HG02759 (cell line): ENCODE measurements around the gene ANKRD30A.
"Not testable (repeated sequence)": the region's sequence is repeated elsewhere in the genome, so short reads cannot be mapped to it uniquely, and the experiment has no call there.

Source experiments
- ATAC-seq: cut with Tn5 transposase; IDR thresholded peaks from one replicate; pipeline ENCODE4 v1.9.1; 2021; ENCODE audit warnings: mild to moderate bottlenecking, moderate library complexity; ENCODE audit not compliant: unreplicated experiment

The ANKRD30A gene

DNA sequence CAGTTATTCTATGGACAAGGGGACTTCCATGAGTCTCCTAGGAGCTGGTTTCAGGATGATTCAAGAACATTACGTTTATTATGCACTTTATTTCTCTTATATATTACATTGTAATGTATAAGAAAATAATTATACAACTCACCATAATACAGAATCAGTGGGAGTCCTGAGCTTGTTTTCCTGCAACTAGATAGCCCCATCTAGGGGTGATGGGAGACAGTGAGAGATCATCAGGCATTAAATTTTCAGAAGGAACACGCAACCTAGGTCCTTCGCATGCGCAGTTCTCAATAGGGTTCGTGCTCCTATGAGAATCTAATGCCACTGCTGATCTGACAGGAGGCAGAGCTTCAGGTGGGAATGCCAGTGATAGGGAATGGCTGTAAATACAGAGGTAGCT, 137.9 kb downstream of the ANKRD30A start:
- no peak for ATAC-seq

DNA sequence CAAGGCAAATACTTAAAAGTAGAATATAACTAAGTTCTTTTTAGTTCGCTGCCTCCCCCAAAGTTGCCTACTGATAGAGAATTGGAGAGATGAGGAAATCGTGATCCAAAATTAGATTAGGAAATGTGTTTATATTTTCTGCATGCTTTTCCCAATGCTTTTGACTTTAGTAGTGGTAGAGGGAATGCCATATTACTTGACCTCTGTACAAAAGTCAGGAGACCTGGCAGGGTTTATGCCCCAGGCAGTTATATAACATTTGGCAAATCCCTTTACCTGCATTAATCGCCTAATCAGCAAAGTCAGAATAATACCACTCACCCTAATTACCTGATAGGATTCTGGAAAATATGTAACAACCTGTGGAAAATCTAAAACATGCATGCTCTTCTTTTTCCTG, 142.9 kb downstream of the ANKRD30A start:
- no peak for ATAC-seq

DNA sequence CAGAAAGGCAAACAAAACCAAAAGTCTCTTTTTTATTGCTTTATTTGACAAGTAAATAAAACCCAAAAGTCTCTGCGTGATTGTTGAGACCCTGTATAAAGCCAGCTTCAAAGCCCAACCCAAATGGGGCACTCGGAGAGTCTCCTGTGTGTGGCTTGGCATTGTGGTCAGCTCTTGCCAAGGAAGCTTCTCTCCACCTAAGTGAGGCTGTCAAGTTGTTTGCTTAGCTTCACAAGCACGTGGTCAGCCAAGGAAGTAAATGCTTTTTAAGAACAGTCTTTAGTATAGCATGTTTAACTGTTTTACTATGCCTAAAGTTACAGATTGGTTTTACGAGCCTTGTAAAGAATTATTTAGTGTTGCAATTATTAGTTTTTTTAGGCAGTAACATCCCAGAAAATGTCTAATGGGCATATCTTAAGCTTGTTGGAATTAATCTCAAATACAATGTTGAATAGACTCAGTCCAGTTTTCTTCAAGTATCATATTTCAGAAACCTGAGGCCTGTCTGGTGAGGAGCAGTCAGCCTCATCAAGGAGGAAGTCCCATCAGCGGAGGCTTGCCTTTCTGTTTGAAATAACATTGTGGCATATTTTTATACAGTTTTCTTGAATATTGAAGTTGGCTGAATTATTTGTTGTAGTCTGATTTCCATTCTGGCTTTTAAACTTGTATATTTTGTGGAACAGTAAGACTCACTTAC, 144.3 kb downstream of the ANKRD30A start:
- ATAC-seq, result no peak

DNA sequence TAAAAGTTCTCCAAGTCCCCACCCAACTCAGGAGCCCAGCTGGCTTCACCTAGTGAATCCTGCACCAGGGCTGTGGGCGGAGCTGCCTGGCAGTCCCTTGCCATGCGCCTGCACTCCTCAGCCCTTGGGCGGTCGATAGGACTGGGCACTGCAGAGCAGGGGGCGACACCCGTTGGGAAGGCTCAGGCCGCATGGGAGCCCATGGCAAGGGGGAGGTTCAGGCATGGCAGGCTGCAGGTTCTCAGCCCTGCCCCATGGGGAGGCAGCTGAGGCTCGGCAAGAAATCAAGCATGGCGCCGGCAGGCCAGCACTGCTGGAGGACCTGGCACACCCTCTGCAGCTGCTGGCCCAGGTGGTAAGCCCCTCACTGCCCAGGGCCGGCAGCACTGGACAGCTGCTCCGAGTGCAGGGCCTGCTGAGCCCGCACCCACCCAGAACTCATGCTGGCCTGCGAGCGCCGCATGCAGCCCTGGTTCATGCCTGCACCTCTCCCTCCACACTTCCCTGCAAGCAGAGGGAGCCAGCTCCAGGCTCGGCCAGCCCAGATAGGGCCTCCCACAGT, 149.9 kb downstream of the ANKRD30A start:
- no peak for ATAC-seq

DNA sequence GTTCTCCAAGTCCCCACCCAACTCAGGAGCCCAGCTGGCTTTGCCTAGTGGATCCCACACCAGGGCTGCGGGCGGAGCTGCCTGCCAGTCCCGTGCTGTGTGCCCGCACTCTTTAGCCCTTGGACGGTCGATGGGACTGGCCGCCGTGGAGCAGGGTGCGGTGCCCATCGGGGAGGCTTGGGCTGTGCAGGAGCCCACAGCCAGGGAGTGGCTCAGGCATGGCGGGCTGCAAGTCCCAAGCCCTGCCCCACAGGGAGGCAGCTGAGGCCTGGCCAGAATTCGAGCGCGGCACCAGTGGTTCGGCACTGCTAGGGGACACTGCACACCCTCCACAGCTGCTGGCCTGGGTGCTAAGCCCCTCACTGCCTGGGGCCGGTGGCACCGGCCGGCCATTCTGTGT, 159.7 kb downstream of the ANKRD30A start:
- ATAC-seq, result no peak

DNA sequence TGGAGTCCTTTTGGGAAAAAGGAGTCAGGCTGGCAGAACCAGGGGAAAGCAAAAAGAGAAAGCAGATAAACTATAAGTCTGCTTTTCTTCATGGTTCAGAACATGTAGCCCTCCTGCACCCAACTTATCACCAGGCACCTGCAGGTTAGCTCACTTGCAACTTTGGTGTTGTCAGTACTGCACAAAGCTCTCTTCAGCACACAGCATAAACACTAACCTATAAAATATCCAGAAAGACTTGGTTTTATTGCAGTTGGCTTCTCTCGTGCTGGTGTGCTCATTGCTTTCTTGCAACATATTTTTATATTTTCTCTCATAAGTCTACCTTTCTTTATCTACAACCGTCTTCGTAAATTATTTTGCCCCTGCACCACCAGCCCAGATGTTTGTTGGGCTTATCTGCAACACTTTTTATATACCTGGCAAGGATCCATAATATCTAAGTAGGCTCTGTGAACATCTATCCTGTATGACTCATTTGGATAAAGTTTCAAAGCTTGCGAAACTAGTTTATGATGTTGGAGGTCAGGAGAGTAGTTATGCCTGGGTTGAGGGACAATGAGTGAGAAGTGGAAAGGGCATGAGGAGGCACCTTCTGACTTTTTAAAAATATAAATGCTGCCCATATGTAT, 164.6 kb downstream of the ANKRD30A start:
- no peak for ATAC-seq

DNA sequence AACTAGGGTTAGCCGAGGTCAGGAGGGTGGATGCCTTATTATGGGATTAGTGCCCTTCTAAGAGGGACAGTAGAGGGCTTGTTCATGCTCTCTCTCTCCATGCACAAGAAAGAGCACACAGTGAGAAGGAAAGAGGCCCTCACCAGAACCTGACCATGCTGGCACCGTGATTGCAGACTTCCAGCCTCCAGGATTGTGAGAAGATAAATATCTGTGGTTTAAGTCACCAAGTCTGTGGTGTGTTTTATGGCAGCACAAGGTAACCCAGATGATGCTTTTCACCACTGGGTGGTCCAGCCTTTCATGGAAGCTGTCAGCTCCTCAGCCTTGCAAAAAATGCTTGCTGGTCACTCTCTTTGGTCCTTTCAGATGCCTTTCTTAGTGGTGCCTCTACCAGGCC, 175.9 kb downstream of the ANKRD30A start:
- ATAC-seq, result no peak

DNA sequence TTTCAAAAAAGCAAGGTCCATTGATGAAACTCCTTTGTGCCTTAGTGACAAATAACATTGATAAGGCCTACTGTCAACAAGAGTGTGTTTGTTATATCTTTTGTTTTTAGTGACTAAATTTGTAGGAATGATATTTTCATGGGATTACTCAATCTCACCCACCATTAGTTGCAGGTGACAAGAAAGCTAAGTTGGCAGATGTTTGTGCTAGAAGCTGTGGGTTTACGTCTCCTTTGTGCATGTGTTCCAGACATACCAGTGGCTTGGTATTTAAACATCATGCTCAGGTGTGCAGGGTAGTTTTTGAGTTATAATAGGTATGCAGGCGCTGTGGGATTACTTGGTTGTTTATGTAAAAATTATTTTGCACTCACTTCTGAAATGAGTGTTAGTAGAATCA, 178.6 kb downstream of the ANKRD30A start:
- no peak for ATAC-seq

DNA sequence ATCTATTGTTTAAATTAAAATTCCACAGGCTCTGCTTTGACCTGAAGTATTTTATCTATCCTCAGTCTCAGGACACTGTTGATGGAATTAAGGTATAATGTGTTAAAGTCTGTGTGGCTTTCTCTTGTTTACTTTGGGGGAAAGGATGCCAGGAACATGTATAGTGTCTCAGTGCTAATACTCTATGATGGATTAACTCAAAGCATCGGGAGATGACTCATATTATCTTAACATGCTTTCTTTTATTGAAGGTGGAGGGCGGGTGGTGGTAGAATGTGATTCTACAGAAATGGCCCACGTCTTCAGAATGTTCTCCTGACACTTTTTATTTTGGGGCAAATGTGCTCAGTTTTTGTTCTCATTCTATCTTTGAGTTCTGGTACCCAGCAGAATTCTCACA, 189.0 kb downstream of the ANKRD30A start:
- ATAC-seq, result no peak

DNA sequence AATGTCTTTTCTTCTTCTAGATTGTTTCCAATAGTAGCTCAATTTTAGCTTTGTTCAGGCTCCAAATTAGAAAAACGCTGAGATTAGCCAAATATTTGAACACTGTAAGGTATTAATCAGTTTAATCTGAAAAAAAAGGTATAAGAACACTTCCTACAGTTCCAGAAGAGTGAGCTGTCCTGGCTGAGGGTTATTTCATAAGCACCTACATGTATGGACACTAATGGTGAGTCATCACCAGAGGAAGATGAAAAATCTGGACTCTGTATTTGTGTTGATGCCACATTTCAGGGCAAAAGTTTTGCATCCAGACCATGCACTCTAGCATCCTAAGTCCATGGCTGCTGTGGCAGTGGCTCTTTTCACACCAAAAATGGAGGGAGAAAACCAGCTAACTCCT, 189.5 kb downstream of the ANKRD30A start:
- ATAC-seq, result no peak

DNA sequence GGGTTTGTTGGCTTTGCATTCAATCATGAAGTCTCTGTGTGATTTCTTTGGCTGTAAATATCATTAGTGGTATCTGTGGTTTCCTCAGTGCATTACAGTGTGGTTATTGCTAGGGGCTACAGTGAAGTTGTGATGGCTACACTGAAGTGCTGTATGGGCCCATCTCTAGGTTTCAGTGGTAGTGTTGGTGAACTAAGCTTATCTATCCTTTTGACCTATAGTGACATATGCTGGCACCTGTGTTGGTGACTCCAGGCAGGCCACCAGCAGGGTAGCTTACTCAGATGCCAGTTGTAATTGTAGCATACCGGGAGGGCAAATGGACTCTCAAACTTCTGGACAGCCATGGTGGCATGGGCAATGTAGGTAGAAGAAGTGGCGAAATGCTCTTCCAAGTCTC, 219.0 kb downstream of the ANKRD30A start:
- no peak for ATAC-seq

DNA sequence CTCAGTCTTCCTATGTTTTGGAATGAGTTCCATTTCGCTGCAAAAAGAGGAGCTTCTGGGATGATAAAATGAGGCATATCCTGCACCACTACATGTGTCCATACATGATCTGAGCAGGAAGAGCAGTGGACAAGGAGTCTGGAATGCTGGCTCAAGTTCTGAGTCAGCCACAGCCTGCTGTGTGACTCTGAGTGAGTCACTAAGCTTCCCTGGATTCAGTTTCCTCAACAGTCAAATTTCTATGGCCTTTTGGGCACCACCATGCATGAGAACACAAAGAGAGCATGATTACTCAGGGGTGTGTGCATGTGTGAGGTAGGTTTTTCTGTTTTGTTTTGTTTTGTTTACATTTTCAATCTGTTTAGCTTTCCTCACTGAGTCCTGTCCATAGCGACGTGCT, 254.6 kb downstream of the ANKRD30A start:
- no peak for ATAC-seq

DNA sequence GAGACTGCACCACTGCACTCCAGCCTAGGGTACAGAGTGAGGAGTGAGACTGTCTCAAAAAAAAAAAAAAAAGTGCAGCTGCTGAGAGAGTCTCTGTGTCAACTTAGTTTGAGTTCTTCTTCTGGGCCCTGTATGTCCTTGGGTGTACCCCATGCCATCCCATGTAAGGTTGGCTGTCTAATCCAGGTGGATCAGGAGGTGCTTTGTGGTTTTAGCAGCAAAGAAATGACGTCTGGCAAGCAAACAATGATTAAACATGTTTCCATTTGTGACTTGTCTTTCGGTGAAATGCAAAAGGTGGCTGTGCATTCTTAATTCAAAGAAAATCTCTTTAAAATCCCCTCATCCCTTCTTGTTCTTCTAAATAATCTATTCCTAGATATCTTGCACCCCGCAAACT, 255.9 kb downstream of the ANKRD30A start:
- no peak for ATAC-seq

DNA sequence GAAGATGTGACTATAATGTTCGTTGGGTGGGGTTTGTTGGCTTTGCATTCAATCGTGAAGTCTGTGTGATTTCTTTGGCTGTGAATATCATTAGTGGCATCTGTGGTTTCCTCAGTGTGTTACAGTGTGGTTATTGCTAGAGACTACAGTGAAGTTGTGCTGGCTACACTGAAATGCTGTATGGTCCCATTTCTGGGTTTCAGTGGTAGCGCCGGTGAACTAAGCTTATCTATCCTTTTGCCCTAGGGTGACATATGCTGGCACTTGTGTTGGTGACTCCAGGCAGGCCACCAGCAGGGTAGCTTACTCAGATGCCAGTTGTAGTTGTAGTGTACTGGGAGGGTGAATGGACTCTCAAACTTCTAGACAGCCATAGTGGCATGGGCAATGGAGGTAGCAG, 259.5 kb downstream of the ANKRD30A start:
- no peak for ATAC-seq

DNA sequence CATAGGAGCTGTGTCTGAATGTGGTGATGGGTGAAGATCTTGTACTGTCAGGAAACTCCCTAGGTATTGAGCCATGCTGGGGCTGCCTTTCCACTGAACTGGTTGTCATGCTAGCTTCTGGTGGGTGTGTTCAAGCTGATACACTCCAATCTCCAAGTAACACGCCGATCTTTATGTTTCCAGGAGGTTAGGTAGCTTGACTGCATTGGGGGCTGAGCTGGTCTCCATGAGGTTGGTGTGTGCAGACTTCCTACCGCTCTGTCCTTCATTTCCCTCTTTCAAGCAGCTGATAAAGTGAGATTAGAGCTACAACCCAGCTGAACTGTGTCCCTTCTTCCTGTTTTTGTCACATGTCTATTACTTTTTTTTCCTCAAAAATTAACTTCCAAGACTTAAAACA, 265.5 kb downstream of the ANKRD30A start:
- ATAC-seq, result no peak

DNA sequence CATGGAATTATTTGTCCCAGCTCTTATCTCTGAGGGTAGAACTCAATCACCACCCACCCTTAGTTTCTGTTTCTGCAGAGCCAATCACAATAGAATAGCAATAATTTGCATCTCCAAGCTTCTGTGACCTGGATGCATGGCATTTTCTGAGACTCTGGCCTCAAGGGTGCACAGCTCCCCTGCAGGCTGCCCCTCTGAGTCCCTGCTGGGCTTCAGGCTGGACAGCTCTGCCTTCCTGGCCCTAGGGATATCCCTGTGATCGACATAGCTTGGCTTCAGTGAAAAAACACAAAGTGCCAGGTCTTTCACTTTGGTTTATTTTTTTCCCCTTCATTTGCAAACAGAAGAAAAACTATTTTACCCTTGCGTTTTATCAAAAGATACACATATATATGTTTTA, 275.4 kb downstream of the ANKRD30A start:
- not testable (repeated sequence) for ATAC-seq

DNA sequence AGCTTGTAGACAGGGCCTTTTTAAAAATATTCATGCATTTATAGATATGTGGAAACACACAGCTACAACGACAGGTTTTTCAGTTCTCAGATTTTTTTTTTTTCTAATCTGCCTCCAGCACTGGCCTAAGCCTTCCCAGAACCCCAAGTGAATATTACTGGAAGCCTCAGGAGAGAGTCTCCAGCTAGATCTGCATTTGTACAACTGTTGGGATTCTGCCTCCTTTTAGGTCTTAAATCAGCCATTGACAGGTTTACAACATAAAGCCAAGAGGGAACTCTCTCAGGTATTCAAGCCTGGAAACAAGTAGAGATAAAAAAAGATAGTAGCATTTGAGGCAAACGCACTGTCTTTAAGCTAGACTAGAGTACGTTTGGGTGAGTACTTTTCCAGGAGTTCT, 275.8 kb downstream of the ANKRD30A start:
- no peak for ATAC-seq

DNA sequence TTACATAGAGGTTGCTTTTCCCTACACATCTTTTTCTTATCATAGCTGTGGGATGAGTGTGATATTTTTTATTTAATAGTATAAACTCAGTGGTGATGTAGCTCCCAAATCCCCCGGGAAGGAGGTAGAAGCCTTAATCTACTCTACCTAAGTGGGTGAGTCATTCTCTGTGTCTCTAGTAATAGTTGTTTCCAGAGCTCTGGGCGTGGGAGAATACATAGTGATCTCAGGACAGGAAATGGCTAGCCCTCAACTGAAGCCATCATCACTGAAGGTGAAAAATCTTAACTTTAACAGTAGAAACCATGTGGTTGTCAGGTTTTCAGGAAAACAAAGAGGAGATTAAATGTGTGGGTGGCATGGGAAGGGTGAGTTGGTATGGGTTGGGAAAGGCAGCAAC, 278.4 kb downstream of the ANKRD30A start:
- no peak for ATAC-seq
